IMR-90 (cell line): ENCODE results near the gene ZDHHC14. TPM values are rescaled to one million over a fixed set of nuclear protein-coding genes. Genes with fewer than 3 reads are reported as not detected.

Source experiments
- ATAC-seq: fragments of 200-7000 bp; cut with Tn5 transposase; 2 replicates; pipeline ENCODE4 v1.9.1; 2020; ENCODE audit warnings: low read depth, mild to moderate bottlenecking, moderate library complexity
- BruUV-seq: library from RNA; stranded (reverse); fragments of 400-500 nt; replicated peaks from 2 replicates; lab custom pipeline; 2021; lab: Mats Ljungman, UMichigan
- CTCF ChIA-PET: fragments of 300-600 bp; formaldehyde crosslinking; extraction: SDS; loops from one replicate; lab custom pipeline; 2021; ENCODE audit warnings: antibody characterized with exemption; lab: Yijun Ruan, JAX
- POLR2A ChIA-PET: fragments of 300-600 bp; sonication (Branson Sonifier 250); formaldehyde crosslinking; loops from one replicate; lab custom pipeline; 2022; ENCODE audit warnings: antibody characterized with exemption; ENCODE audit not compliant: unreplicated experiment; lab: Charles Lee
- DNase-seq: peaks from one replicate; pipeline ENCODE4 v3.0.0; 2013
- H2AFZ ChIP-seq: replicated peaks from 2 replicates; pipeline ENCODE3; 2013; ENCODE audit warnings: low read length, mild to moderate bottlenecking; ENCODE audit not compliant: poor library complexity
- H2AK5ac ChIP-seq: 2 replicates; pipeline ENCODE4 v1.6.1; 2013; ENCODE audit warnings: low read depth, low read length, inconsistent platforms
- H2AK9ac ChIP-seq: replicated peaks from 2 replicates; pipeline ENCODE3; 2013; ENCODE audit warnings: mild to moderate bottlenecking, low read depth, low read length, moderate library complexity; ENCODE audit not compliant: poor library complexity
- H2BK120ac ChIP-seq: 2 replicates; pipeline ENCODE4 v1.6.1; 2013; ENCODE audit warnings: low read depth, low read length, inconsistent platforms
- H2BK15ac ChIP-seq: 3 replicates; pipeline ENCODE4 v1.6.1; 2013; ENCODE audit warnings: low read depth, low read length, inconsistent platforms
- H2BK20ac ChIP-seq: 2 replicates; pipeline ENCODE4 v1.6.1; 2013; ENCODE audit warnings: low read depth, mild to moderate bottlenecking, inconsistent platforms, low read length, moderate library complexity
- H2BK5ac ChIP-seq: 2 replicates; pipeline ENCODE4 v1.6.1; 2013; ENCODE audit warnings: mild to moderate bottlenecking, low read depth, low read length, inconsistent platforms; ENCODE audit not compliant: poor library complexity, severe bottlenecking
- H3K14ac ChIP-seq: replicated peaks from 2 replicates; pipeline ENCODE4 v1.6.1; 2013; ENCODE audit warnings: low read depth, low read length, inconsistent platforms
- H3K18ac ChIP-seq: 2 replicates; pipeline ENCODE4 v1.6.1; 2013; ENCODE audit warnings: low read depth, low read length, control low read depth
- H3K23ac ChIP-seq: 2 replicates; pipeline ENCODE4 v1.6.1; 2013; ENCODE audit warnings: low read depth, low read length, inconsistent platforms
- H3K27ac ChIP-seq: 2 replicates; pipeline ENCODE4 v1.5.1; 2013; ENCODE audit warnings: mild to moderate bottlenecking, control low read depth, low read length; ENCODE audit not compliant: insufficient read depth
- H3K27me3 ChIP-seq: 2 replicates; pipeline ENCODE4 v1.6.1; 2013; ENCODE audit warnings: low read length; ENCODE audit not compliant: control insufficient read depth, insufficient read depth
- H3K36me3 ChIP-seq: 2 replicates; pipeline ENCODE4 v1.6.1; 2013; ENCODE audit warnings: low read length, mixed read lengths; ENCODE audit not compliant: control insufficient read depth, insufficient read depth
- H3K4ac ChIP-seq: 2 replicates; pipeline ENCODE4 v1.6.1; 2013; ENCODE audit warnings: low read depth, low read length, inconsistent platforms
- H3K4me1 ChIP-seq: 2 replicates; pipeline ENCODE4 v1.6.1; 2013; ENCODE audit warnings: low read length, mixed read lengths; ENCODE audit not compliant: control insufficient read depth, insufficient read depth
- H3K4me2 ChIP-seq: 2 replicates; pipeline ENCODE4 v1.6.1; 2013; ENCODE audit warnings: low read depth, mild to moderate bottlenecking, control low read depth, low read length, moderate library complexity
- H3K4me3 ChIP-seq: 2 replicates; pipeline ENCODE4 v1.5.1; 2013; ENCODE audit warnings: low read depth, mild to moderate bottlenecking, control low read depth, low read length, moderate library complexity; ENCODE audit not compliant: insufficient read depth
- H3K56ac ChIP-seq: 2 replicates; pipeline ENCODE4 v1.6.1; 2013; ENCODE audit warnings: low read length, inconsistent platforms; ENCODE audit not compliant: insufficient read depth; ENCODE audit errors: extremely low read depth
- H3K79me1 ChIP-seq, 2 experiments: 2 replicates each; pipeline ENCODE4 v1.6.1; 2013; ENCODE audit warnings: low read length in 2 of 2, inconsistent platforms in 1 of 2, low read depth in 1 of 2
- H3K9ac ChIP-seq: 2 replicates; pipeline ENCODE4 v1.6.1; 2013; ENCODE audit warnings: low read depth, low read length, control low read depth
- H3K9me1 ChIP-seq: 2 replicates; pipeline ENCODE4 v1.6.1; 2013; ENCODE audit warnings: low read length, inconsistent platforms; ENCODE audit not compliant: insufficient read depth
- H3K9me3 ChIP-seq: 2 replicates; pipeline ENCODE4 v1.6.1; 2013; ENCODE audit warnings: low read length; ENCODE audit not compliant: control insufficient read depth, insufficient read depth
- H4K20me1 ChIP-seq: 2 replicates; pipeline ENCODE4 v1.6.1; 2013; ENCODE audit warnings: low read length, inconsistent platforms; ENCODE audit not compliant: insufficient read depth
- H4K5ac ChIP-seq: 2 replicates; pipeline ENCODE4 v1.6.1; 2013; ENCODE audit warnings: mild to moderate bottlenecking, low read depth, low read length, control low read depth
- H4K8ac ChIP-seq, 2 experiments: 2 replicates each; pipeline ENCODE4 v1.6.1; 2013; ENCODE audit warnings: low read depth in 2 of 2, low read length in 2 of 2, control low read depth in 1 of 2, inconsistent platforms in 1 of 2
- H4K91ac ChIP-seq: 2 replicates; pipeline ENCODE4 v1.6.1; 2013; ENCODE audit warnings: low read depth, low read length, inconsistent platforms; ENCODE audit not compliant: insufficient read depth
- BHLHE40 ChIP-seq: fragments of 150-350 bp; IDR thresholded peaks from 2 replicates; pipeline ENCODE4 v1.6.1; 2016; ENCODE audit warnings: mild to moderate bottlenecking, low read depth, low read length
- NFE2L2 ChIP-seq: fragments of 150-350 bp; IDR thresholded peaks from 2 replicates; pipeline ENCODE4 v1.6.1; 2016; ENCODE audit warnings: low read depth, mild to moderate bottlenecking, low read length
- POLR2A ChIP-seq: IDR thresholded peaks from 2 replicates; pipeline ENCODE4 v1.6.1; 2012; ENCODE audit warnings: mild to moderate bottlenecking, low read depth, low read length
- WGBS, 2 experiments: methylation state at CpG; one replicate each; pipeline versions ENCODE4 v1.1.5 to v1.1.7; 2013; ENCODE audit warnings: missing lambda C conversion rate in 2 of 2; ENCODE audit not compliant: insufficient read length in 1 of 2; ENCODE audit errors: extremely low coverage in 2 of 2; 5-methylcytosine and 5-hydroxymethylcytosine counted together
- dilution Hi-C: fragments of 300-500 bp; cut with HindIII; formaldehyde crosslinking; loops from one replicate; pipeline ENCODE4 v1.14.3; 2018; ENCODE audit warnings: low sequenced_read_pairs; ENCODE audit not compliant: unreplicated experiment
- in situ Hi-C: fragments of 300-500 bp; cut with MboI; formaldehyde crosslinking; loops from 3 replicates; pipeline ENCODE4 v1.14.3; 2019; ENCODE audit warnings: low sequenced_read_pairs, inconsistent platforms, mixed read lengths
- intact Hi-C: fragments of 100-400 bp; cut with micrococcal nuclease; formaldehyde crosslinking; loops from 2 replicates; pipeline ENCODE4 v1.10.0; 2022
- polyA plus RNA-seq, 3 experiments: library from polyadenylated mRNA; depleted of rRNA; stranded (reverse); fragments of >200 nt; gene quantifications; 2 replicates each; pipeline ENCODE4 v1.2.3, GENCODE V29; 2012; ENCODE audit warnings: low replicate concordance in 1 of 3
- total RNA-seq: library from RNA; depleted of rRNA; stranded (reverse); fragments of >200 nt; gene quantifications from 2 replicates; pipeline ENCODE4 v1.2.3, GENCODE V29; 2012
- TF ChIP-seq, protein P1 (sequence below): fragments of 150-350 bp; IDR thresholded peaks from 2 replicates; pipeline ENCODE4 v1.6.1; 2017; ENCODE audit warnings: mild to moderate bottlenecking, antibody characterized with exemption, low read length, low read depth
- TF ChIP-seq, protein P2 (sequence below): fragments of 150-350 bp; IDR thresholded peaks from 2 replicates; pipeline ENCODE4 v1.6.1; 2016; ENCODE audit warnings: low read depth, mild to moderate bottlenecking, low read length, moderate library complexity, borderline replicate concordance

Gene ZDHHC14
- total and polyA plus RNA-seq, 2 of the 4 experiments (the other 2 are of a cell fraction) = 0.90 to 2.0 TPM

DNA sequence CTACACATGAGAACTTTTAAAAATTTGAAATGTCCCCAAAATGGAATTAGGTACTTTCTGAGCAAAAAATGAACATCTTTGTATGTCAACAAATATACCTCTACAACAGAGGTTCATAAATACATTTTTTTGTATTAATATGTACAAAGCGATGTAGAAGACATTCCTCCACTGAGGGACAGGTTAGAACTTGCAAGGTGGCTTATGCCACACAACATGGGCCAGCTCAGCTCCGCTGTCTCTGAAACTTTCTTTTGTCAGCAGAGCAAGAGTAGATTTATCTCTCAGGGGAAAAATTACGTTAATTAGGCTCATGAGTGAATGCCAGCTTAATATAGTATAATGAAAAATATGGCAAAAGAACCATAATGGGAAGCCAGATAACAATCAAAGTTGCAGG lies 47.0 kb upstream of the ZDHHC14 start:
- no CpG with 5 or more reads among the region's 3 CpGs for WGBS, 2 experiments
- in situ Hi-C loops (no loop called here), dilution Hi-C loops (no loop called here), intact Hi-C loops (no loop called here)
- Histone ChIP-seq H3K36me3 (no peaks in the 10 kb centered on the region), H3K27me3 (peaks cover 16% of the 10 kb centered on the region; the same call in 1 of the 2 replicates), H3K4me2 (no peak overlapping the region), H2AK9ac (no peak overlapping the region), H2BK120ac (no peak overlapping the region), H3K4me1 (no peaks in the 10 kb centered on the region), H4K5ac (no peak overlapping the region), H3K4ac (no peak overlapping the region), H3K79me1 (no peaks in the 10 kb centered on the region), H3K9ac (no peak overlapping the region), H2AFZ (no peak overlapping the region), H2BK15ac (no peak overlapping the region), H2BK5ac (no peak overlapping the region), H3K18ac (no peak overlapping the region), H3K9me1 (no peaks in the 10 kb centered on the region), H4K91ac (no peak overlapping the region), H4K8ac (no peak overlapping the region), H2BK20ac (no peak overlapping the region), H3K56ac (no peak overlapping the region), H3K9me3 (no peaks in the 10 kb centered on the region), H3K23ac (no peak overlapping the region), H2AK5ac (no peak overlapping the region), H3K4me3 (no peak overlapping the region), H4K20me1 (no peaks in the 10 kb centered on the region), H3K27ac (no peak overlapping the region), H3K14ac (no peak overlapping the region)
- no TSS peak for BruUV-seq
- ChIA-PET POLR2A (no interaction called here), CTCF (no interaction called here)
- ATAC-seq (no peak), DNase-seq (no peak)
- TF ChIP-seq BHLHE40 (no peak), NFE2L2 (no peak), POLR2A (no peak)
- TF ChIP-seq, protein P1, sequence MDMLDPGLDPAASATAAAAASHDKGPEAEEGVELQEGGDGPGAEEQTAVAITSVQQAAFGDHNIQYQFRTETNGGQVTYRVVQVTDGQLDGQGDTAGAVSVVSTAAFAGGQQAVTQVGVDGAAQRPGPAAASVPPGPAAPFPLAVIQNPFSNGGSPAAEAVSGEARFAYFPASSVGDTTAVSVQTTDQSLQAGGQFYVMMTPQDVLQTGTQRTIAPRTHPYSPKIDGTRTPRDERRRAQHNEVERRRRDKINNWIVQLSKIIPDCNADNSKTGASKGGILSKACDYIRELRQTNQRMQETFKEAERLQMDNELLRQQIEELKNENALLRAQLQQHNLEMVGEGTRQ = no peak
- TF ChIP-seq, protein P2, sequence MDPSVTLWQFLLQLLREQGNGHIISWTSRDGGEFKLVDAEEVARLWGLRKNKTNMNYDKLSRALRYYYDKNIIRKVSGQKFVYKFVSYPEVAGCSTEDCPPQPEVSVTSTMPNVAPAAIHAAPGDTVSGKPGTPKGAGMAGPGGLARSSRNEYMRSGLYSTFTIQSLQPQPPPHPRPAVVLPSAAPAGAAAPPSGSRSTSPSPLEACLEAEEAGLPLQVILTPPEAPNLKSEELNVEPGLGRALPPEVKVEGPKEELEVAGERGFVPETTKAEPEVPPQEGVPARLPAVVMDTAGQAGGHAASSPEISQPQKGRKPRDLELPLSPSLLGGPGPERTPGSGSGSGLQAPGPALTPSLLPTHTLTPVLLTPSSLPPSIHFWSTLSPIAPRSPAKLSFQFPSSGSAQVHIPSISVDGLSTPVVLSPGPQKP = no peak
